K562 (cell line): ENCODE data around the gene MIX23. TPM values are rescaled to one million over a fixed set of nuclear protein-coding genes. Genes with fewer than 3 reads are reported as not detected.

Source experiments
- ADNP ChIP-seq: fragments of 200-800 bp; sonication (Bioruptor generic); IDR thresholded peaks from 2 replicates; pipeline ENCODE4 v1.6.1; 2016; ENCODE audit warnings: missing genetic modification characterization, missing compliant biosample characterization
- ARNT ChIP-seq, 2 experiments: fragments of 450-650 bp; IDR thresholded peaks; 2 replicates each; pipeline ENCODE4 v1.6.1; 2016; ENCODE audit warnings: mild to moderate bottlenecking in 1 of 2
- CBX1 ChIP-seq: sonication (generic); IDR thresholded peaks from 2 replicates; pipeline ENCODE4 v1.6.1; 2016; ENCODE audit warnings: antibody characterized with exemption, low read depth, mild to moderate bottlenecking
- CBX2 ChIP-seq: fragments of 200-600 bp; sonication (generic); IDR thresholded peaks from one replicate; pipeline ENCODE4 v1.6.1; 2012; ENCODE audit warnings: mild to moderate bottlenecking, low read length, inconsistent platforms; ENCODE audit not compliant: insufficient read depth, poor library complexity, severe bottlenecking
- CEBPG ChIP-seq, 3 experiments: fragments of 200-800 bp in 1 of 3; sonication (Bioruptor generic) in 1 of 3; sonication (generic) in 1 of 3; formaldehyde crosslinking in 1 of 3; IDR thresholded peaks in 2 of 3; conservative IDR thresholded peaks in 1 of 3; 2 replicates each; pipeline versions ENCODE4 v1.6.1 to v1.8.0; 2016 to 2022; ENCODE audit warnings: missing compliant biosample characterization in 2 of 3, missing genetic modification characterization in 2 of 3, mild to moderate bottlenecking in 1 of 3, missing genetic modification reagents in 1 of 3
- CHCHD3 ChIP-seq: fragments of 250-450 bp; sonication (Bioruptor Pico); IDR thresholded peaks from 2 replicates; pipeline ENCODE4 v2.1.2; 2022; ENCODE audit warnings: mild to moderate bottlenecking
- COPS2 ChIP-seq: fragments of 450-650 bp; conservative IDR thresholded peaks from 2 replicates; pipeline ENCODE4 v1.6.1; 2016; ENCODE audit warnings: mild to moderate bottlenecking, moderate library complexity
- CREM ChIP-seq: IDR thresholded peaks from 2 replicates; pipeline ENCODE4 v1.6.1; 2014; ENCODE audit warnings: antibody characterized with exemption, low read depth
- GABPA ChIP-seq: fragments of 200-800 bp; sonication (Bioruptor generic); conservative IDR thresholded peaks from 2 replicates; pipeline ENCODE4 v1.6.1; 2016; ENCODE audit warnings: low read depth, missing genetic modification characterization, missing compliant biosample characterization
- GATAD2A ChIP-seq: fragments of 450-650 bp; IDR thresholded peaks from 2 replicates; pipeline ENCODE4 v1.6.1; 2017
- HNRNPLL ChIP-seq: fragments of 200-400 bp; formaldehyde crosslinking; IDR thresholded peaks from 2 replicates; pipeline ENCODE4 v1.6.1; 2017; ENCODE audit warnings: low read length, low read depth, mild to moderate bottlenecking; ENCODE audit not compliant: poor library complexity, severe bottlenecking
- JUND ChIP-seq, 2 experiments: IDR thresholded peaks; 2 replicates in 1 of 2; 3 replicates in 1 of 2; pipeline ENCODE4 v1.6.1; 2011; ENCODE audit warnings: borderline replicate concordance in 2 of 2, low read depth in 2 of 2, low read length in 2 of 2, improper control_type of control experiment in 1 of 2, missing biosample characterization in 1 of 2, missing genetic modification characterization in 1 of 2, missing genetic modification reagents in 1 of 2
- KAT7 ChIP-seq: sonication (generic); formaldehyde crosslinking; IDR thresholded peaks from 2 replicates; pipeline ENCODE4 v1.8.0; 2022; ENCODE audit warnings: missing genetic modification reagents, mild to moderate bottlenecking, borderline replicate concordance
- RUNX1 ChIP-seq: sonication (generic); IDR thresholded peaks from 2 replicates; pipeline ENCODE4 v1.6.1; 2016; ENCODE audit warnings: antibody characterized with exemption, low read depth
- SIN3A ChIP-seq, 2 experiments: fragments of 150-350 bp in 1 of 2; IDR thresholded peaks; 2 replicates each; pipeline ENCODE4 v1.6.1; 2011 to 2016; ENCODE audit warnings: borderline replicate concordance in 2 of 2, low read depth in 2 of 2, low read length in 2 of 2, mild to moderate bottlenecking in 2 of 2, moderate library complexity in 2 of 2; ENCODE audit not compliant: control insufficient read depth in 1 of 2
- SRF ChIP-seq, 2 experiments: fragments of 250-450, 450-650 bp in 1 of 2; sonication (Bioruptor Pico) in 1 of 2; sonication (generic) in 1 of 2; formaldehyde crosslinking; IDR thresholded peaks; 2 replicates each; pipeline versions ENCODE4 v1.5.0 to v1.5.1; 2020 to 2022; ENCODE audit warnings: mild to moderate bottlenecking in 1 of 2, missing genetic modification reagents in 1 of 2
- TEAD2 ChIP-seq: fragments of 450-650 bp; IDR thresholded peaks from 2 replicates; pipeline ENCODE4 v1.6.1; 2016; ENCODE audit warnings: missing genetic modification characterization, control low read depth, missing compliant biosample characterization
- U2AF2 ChIP-seq: fragments of 200-400 bp; formaldehyde crosslinking; optimal IDR thresholded peaks from 2 replicates; pipeline ENCODE3; 2017; ENCODE audit warnings: low read depth, mild to moderate bottlenecking, low read length
- ZNF586 ChIP-seq: fragments of 450-650 bp; formaldehyde crosslinking; conservative IDR thresholded peaks from 2 replicates; pipeline ENCODE4 v1.4.0; 2020; ENCODE audit warnings: mild to moderate bottlenecking, moderate library complexity
- ZSCAN29 ChIP-seq: fragments of 450-650 bp; IDR thresholded peaks from 2 replicates; pipeline ENCODE4 v1.6.1; 2017
- polyA plus RNA-seq, 8 experiments: library from polyadenylated mRNA; depleted of rRNA in 4 of 8; stranded (reverse) in 5 of 8; unstranded in 3 of 8; fragments of >200 nt; fragmentation: Nextera tagmentation in 2 of 8; fragmentation: Illumina TruSeq in 1 of 8; extraction: Ambion mirVana in 2 of 8; extraction: Trizol in 1 of 8; gene quantifications; 2 replicates each; pipeline versions ENCODE4 v1.2.1 to v1.2.3, GENCODE V29; 2011 to 2014; ENCODE audit warnings: inconsistent platforms in 1 of 8, missing spikeins in 1 of 8
- total RNA-seq, 7 experiments: library from RNA; depleted of rRNA in 6 of 7; stranded (reverse); fragments of >200 nt in 6 of 7; fragmentation: Illumina TruSeq in 2 of 7; extraction: Trizol in 2 of 7; gene quantifications; 2 replicates each; pipeline versions ENCODE4 v1.2.1 to v1.2.3, GENCODE V29; 2011 to 2021; ENCODE audit warnings: low replicate concordance in 1 of 7
- TF ChIP-seq, protein P1 (sequence below): fragments of 450-650 bp; conservative IDR thresholded peaks from 2 replicates; pipeline ENCODE4 v1.6.1; 2016; ENCODE audit warnings: missing genetic modification characterization, low read depth, mild to moderate bottlenecking, missing compliant biosample characterization, moderate library complexity
- TF ChIP-seq, protein P2 (sequence below): fragments of 250-450 bp; sonication (Bioruptor Pico); IDR thresholded peaks from 2 replicates; pipeline ENCODE4 v1.5.1; 2021; ENCODE audit warnings: mild to moderate bottlenecking
- TF ChIP-seq, protein P3 (sequence below): fragments of 250-450 bp; sonication (Bioruptor Pico); IDR thresholded peaks from 2 replicates; pipeline ENCODE4 v1.4.0; 2020; ENCODE audit warnings: mild to moderate bottlenecking

Gene MIX23
- total and polyA plus RNA-seq, 9 of the 15 experiments (the other 6 are each of a cell fraction or from before 2014, with no cell fraction given), result 45.5 to 185 (median 106) TPM

DNA sequence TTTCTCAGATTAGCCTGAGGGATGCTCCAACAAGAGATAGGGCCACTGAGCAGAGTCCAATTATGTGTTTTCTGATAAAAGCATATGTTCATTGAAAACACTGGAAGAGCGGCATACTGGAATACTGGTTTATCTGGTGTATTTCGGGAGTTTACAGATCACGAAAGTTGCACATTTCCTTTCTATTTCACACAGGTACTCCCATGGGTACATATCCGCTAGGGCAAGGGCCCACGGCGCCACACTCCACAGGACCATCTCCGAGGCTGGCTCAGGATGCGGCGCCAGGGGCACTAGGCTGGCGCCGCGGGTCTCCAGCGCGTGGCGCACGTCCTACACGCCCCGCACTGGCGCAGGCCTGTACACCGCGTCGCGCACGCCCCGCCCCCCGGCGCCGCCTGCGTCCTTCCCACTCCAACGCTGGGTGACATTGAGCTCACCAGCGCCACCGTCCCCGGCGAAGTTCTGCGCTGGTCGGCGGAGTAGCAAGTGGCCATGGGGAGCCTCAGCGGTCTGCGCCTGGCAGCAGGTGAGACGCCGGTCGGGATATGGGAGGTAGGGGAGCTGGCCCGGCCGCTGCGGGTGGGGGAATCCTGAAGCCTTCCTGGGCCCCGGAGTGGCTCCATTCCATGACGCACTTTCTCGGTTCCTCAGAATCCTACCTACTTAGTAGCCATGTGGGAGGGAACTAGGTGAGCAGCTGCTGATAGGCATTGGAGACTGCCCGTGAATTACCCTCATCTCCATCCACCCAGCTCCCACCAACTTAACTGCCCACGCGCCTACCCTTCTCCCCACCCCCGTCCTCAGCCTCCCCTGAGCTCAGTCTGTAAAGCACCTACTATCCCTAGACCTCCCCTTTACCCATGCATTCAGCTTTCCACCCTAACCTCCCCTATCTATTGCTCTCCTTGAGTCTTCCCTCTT is 1.0 kb upstream of the MIX23 start, which contains the start of gene FAM162A (continued):
- TF ChIP-seq, protein P1, sequence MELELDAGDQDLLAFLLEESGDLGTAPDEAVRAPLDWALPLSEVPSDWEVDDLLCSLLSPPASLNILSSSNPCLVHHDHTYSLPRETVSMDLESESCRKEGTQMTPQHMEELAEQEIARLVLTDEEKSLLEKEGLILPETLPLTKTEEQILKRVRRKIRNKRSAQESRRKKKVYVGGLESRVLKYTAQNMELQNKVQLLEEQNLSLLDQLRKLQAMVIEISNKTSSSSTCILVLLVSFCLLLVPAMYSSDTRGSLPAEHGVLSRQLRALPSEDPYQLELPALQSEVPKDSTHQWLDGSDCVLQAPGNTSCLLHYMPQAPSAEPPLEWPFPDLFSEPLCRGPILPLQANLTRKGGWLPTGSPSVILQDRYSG (tag), result no peak
- TF ChIP-seq CEBPG (CRISPR knock-in tag; IDR thresholded peaks at IDR 0.05) (no peak), CEBPG (tag; conservative IDR thresholded peaks at IDR 0.05 in 1 of 2, IDR thresholded peaks at IDR 0.05 in 1 of 2) (no peak), SRF (CRISPR knock-in tag; IDR thresholded peaks at IDR 0.05) (peak in 1 of 2 experiments; percentile 45; a peak in 1 of 4 replicates), RUNX1 (no peak), ARNT (IDR thresholded peaks at IDR 0.05) (no peak), JUND (IDR thresholded peaks at IDR 0.05; ENCODE audit: borderline replicate concordance, low read depth, low read length) (no peak), JUND (tag; IDR thresholded peaks at IDR 0.05; ENCODE audit: borderline replicate concordance, low read depth, low read length) (no peak; the same call in 2 of the 3 replicates), U2AF2 (no peak), ZSCAN29 (no peak), COPS2 (no peak), HNRNPLL (peak; percentile 80), TEAD2 (no peak), ADNP (tag) (no peak), GATAD2A (0 out of 2 replicates have a peak, but pooled peaks have one; percentile 22), CHCHD3 (no peak), GABPA (tag) (no peak), CBX1 (no peak), SIN3A (IDR thresholded peaks at IDR 0.05; ENCODE audit: borderline replicate concordance in 2 of 2, control insufficient read depth in 1 of 2, low read depth in 2 of 2, low read length in 2 of 2) (peak; percentile 52 to 63; a peak in 2 of 4 replicates), CBX2 (no peak), ZNF586 (CRISPR knock-in tag) (no peak), KAT7 (CRISPR knock-in tag) (no peak), CREM (peak; percentile 93)
- TF ChIP-seq, protein P2, sequence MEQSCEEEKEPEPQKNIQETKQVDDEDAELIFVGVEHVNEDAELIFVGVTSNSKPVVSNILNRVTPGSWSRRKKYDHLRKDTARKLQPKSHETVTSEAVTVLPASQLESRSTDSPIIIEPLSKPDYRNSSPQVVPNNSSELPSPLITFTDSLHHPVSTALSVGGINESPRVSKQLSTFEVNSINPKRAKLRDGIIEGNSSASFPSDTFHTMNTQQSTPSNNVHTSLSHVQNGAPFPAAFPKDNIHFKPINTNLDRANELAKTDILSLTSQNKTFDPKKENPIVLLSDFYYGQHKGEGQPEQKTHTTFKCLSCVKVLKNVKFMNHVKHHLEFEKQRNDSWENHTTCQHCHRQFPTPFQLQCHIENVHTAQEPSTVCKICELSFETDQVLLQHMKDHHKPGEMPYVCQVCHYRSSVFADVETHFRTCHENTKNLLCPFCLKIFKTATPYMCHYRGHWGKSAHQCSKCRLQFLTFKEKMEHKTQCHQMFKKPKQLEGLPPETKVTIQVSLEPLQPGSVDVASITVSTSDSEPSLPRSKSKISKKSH, result no peak
- TF ChIP-seq, protein P3, sequence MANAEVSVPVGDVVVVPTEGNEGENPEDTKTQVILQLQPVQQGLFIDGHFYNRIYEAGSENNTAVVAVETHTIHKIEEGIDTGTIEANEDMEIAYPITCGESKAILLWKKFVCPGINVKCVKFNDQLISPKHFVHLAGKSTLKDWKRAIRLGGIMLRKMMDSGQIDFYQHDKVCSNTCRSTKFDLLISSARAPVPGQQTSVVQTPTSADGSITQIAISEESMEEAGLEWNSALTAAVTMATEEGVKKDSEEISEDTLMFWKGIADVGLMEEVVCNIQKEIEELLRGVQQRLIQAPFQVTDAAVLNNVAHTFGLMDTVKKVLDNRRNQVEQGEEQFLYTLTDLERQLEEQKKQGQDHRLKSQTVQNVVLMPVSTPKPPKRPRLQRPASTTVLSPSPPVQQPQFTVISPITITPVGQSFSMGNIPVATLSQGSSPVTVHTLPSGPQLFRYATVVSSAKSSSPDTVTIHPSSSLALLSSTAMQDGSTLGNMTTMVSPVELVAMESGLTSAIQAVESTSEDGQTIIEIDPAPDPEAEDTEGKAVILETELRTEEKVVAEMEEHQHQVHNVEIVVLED (CRISPR knock-in tag), result peak; percentile 95
